GM19099 (cell line): ENCODE data around the gene FGF6.

ENCODE experiments used
- POLR2A ChIP-seq: IDR thresholded peaks from 3 replicates; pipeline ENCODE4 v1.6.1; 2011; ENCODE audit warnings: low read depth; ENCODE audit not compliant: insufficient read length; ENCODE audit errors: extremely low read depth

Gene FGF6

DNA sequence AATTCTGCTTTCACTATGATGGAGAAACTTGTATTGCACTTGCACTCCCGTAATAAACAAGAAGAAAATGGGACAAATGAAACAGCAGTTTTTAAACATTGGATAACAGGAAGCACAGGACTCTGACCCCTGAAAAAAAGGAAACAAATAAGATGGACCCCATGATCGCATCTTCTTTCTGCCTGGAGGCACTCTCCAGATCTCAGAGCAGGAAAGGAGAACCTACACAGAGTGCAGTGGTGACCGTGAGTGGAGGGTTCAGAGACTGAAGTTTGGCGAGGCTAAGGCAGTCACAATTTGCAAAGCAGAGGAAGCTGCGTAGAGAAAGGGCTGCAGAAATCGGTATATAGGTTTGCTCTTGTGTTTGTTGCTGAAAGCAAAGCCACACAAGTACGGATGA is 6.1 kb upstream of the FGF6 start:
- TF ChIP-seq POLR2A, result no peak

DNA sequence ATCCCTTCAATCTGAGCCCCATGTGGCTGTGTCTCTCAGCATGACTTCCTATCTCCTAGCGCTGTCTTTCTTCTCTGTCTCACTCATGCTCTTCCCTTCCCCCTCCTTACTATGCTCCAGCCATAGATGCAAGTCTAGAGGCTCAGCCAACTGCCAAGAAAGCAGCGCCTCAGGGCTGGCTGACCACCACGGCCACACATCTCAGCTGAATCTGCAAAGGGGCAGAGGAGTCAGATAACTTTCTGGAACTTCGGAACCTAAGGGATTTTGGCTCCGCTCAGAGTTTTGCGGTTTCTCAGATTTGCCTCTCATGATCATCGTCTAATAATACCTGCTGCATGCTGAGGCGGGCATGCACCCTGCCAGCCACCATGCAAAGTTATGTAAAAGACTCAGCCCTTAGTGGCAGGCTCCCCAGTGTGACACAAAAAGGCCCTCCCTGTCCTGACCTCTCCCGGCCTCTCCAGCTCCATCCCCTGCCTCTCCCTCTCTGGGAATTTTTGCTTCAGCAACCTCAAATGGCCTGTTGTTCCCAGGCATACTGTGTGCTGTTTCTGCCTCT is 5.0 kb upstream of the FGF6 start:
- no peak for TF ChIP-seq POLR2A

DNA sequence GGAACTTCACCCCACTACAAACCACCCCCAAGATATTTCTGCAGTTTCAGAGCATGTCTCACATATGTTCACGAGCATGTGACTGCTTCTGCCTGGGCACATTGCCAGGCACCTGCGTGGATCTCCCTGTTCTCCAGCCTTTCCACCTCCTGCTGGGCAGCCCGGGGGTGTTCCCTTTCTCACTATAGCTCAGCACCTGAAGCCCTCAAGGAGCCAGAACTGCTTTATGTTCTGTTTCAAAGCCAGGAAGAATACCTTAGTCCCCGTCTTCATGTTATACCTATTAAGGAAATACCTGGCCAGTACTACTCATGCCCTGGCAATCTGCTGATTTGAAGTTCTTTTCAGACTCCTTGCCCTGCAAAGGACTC is 4.2 kb upstream of the FGF6 start:
- TF ChIP-seq POLR2A, result no peak

DNA sequence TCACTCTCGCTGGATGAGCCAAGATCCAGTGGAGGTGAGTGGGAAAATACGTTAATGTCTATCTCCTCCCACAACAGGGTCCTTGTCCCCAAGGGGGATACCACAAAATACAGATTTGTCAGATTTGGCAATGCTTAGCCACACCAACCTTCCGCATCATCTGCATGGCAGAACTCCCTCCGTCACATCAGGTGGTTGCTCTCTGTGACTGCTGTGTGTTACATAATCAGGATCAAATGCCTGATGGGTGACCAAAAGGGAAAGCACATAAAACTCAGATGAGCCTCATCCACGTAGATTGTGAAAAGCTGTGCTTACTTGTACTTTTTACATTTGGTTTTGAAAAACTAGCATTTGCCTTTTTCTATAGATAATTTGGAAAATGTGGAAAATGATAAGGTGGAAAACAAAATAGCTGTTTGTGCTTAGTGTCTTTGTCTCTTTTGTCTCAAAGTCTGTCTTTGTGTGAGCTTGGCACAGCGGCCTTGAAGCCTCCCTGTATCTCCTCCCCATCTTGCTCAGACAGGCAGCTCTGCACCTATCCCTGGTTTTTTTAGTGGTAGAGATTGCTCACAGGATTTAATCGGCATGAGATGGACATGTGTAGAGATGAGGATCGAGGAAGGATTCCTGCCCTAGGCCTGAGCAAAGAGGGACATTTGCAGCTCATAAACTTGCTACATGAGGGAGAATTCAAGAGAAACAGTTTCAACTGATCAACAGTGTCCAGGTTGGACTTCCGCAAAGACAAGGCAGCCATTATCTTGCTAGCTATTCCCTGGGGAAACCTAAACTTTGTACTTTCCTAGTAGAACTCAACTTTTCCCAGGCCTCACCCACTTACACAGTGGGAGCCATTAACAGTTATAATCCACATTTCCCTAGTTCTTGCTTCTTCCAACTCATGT is 3.6 kb upstream of the FGF6 start:
- TF ChIP-seq POLR2A, result no peak

DNA sequence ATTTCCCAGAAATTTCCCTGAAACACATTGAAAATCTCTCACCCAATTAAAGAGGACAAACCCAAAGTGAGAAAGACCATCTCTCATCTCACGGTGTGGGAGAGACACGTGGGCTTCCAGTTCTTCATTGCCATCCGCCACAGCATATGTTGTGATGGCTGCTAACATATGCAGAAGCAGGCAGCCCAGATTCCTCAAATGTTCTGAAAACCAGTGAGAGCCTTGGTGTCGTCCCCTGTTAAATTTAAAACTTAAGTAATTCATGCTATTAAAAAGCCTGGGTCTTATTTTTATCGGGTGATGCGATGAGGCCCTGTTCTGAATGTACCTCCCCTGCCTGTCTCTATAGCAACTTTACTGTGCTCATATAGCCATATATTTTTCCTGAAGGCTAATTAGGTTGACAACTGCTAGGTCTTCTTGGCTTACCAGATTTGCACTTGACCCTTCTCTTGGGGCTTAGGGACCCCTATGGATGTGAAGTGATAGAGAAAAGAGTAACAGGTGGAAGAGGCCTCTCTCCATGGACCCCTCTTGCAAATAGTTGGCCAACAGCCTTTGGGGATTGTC is 2.8 kb upstream of the FGF6 start:
- TF ChIP-seq POLR2A, result no peak

DNA sequence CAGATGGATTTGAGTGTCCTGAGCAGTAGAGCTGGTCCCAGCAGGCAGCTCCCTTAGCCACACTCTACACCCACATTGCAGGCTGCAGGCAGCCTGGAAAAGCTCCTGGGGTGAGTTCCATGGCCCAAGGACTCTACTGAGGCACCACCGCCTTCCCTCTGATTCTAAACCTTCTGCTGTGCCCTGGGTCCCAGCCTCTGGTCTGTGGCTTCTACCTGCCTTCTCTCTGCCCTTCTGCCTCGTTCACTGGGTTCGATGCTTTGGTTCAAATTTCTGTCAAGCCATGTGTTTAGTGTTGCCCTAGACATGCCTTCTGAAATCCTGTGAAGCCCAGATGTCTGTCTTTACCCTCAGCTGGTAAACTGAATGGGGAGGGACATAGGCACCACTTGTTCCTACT is 1.5 kb upstream of the FGF6 start:
- TF ChIP-seq POLR2A, result no peak

DNA sequence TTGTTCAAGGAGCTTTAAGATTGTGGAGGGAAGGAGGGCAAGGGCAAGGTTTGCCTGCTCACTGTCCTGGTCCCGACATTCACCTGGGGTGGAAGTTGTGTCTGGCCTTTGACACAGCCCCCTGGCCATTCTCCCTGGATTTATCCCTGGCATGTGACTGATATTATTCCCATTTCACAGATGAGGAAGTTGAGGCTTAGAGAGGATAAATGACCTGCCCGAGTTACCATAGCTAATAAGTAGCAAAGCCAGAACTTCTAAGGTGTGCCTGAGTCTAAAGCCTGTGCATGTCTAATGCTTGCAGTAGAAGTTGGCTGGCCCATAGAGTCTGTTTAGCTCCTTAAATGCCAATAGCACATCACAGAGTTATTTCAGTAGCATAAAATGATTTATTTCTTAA is 720 bp upstream of the FGF6 start:
- no peak for TF ChIP-seq POLR2A

DNA sequence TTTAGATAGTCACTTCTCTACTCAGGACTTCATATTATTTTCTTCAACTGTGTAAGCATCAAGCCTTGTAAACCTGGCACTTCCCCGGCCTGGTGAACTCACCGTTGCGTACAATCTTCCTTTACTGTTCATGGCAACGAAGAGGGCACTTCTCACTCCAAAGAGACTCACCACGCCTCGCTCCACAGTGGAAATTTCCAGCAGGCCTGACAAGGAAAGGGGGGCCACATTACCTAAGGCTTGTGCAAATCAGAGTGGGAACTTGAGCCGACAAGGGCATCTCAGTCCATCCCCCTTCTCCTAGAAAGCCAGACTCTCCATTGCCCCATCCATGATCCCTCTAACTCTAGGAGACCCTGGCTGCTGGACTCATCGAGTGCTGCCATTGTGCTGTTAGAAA is 1.6 kb downstream of the FGF6 start:
- TF ChIP-seq POLR2A, result no peak

DNA sequence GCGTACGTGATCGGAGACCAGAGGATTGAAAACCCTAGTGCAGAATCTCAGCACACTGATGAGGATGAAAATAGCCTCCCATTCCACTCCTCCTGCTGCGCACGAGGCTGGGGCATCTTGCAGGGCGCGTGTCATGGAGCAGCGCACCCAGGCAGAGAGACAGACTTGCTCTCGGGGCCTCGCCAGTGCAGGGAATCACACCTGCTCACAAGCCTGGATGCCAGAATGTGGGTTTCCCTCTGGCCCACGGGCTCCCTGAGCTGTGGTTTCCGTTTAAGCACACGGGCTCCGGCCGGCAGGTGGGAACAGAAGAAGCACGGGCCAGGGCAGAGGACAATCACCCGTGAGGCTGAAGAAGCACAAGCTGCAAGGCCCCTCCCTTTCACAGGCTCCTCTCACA is 2.0 kb downstream of the FGF6 start:
- no peak for TF ChIP-seq POLR2A

DNA sequence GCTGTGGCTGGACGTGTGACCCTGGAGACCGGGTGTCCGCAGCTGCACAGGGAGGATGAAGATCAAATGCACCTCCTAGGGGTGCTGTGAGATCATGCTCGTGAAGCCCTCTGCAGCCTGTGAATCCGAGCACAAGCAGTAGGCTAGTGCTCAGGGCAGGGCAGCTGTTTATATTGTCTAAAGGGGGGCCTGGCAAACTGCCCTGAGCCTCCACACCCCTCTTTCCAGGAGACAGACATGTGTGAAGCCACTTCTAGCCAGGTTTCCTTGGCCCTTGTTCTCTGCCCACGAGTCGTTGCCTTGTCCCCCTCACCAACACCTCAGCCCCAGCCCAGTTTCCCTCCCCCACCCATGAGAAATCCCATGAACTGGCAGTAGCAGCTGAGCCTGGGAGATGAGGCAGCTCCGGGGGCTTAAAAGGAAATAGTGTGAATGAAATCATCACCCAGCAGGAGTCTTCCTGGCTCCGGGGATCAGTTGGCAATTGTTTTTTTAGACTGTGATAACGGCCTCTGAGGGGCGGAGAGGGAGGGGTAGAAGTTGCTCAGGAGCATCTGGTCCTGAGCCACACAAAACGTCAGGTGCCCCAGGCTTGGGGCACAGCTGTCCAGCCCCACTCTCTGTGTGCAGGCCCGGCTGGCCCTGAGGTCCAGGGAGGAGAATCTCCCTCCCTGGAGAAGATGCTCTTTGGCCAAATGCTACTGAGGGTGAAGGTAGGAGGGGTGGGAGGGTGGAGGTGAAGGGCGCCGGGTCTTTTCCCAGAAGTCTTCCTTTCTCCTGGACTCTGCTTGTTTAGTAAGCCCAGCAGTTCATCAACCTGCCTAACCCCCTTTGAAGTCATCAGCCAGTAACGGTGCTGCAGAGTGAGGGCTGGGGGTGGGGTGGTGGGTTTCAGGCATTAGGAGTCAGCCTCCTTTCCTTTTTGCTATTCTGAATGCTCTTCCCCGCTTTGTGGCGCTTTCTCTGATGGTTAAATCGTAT is 4.0 kb downstream of the FGF6 start:
- TF ChIP-seq POLR2A, result no peak

DNA sequence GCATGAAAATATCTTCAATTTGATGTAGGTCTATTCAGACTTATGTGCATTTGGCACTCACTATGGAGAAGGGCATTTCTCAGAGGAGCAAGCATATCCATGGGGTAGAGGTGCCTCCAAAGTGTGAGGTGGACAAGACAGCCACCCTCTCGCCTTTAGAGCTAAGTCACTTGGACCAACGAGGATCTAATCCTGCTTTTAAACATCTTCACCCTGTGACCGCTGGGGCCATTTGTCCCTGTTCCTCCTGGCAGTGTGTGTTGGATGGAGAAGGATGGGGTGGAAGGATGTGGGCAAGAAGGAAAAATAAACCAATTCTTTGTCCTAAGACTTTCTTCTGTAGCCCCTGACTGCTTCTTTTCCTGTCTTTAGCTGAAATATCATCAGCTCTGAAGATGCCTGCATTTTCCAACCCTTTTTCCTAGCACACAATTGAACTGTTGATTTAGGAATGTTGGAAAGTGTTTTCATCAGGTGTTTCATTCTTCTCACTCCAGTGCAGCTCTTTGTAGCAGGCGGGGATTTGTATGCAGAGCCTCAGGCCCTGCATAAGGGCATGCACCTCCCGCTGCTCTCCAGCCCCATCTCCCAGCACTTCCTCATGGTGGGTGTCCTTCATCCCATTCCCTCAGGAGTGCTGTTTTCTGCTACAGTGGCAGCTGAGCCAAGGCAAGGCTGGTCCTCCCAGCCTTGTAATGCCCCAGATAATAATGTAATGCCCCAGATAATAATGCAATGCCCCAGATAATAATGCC is 5.3 kb downstream of the FGF6 start:
- no peak for TF ChIP-seq POLR2A

DNA sequence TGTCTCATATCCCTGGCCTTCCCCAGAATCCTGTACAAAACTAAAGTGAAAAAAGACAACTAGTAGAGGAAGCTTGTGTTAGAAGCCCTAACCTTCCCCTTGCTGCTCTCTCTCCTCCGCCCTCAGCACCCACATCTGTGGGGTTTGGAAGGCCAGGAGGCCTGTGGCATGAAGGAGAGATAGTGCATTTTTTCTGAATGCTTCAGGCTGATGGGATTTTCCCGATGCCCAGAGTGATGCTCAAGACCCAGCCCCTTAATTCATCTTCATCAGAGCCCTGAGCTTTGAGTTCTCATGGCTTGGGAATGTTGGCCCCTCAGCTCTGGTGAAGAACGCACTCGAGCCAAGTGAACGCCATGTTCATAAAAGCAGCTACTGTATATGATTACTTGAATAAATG is 5.9 kb downstream of the FGF6 start:
- no peak for TF ChIP-seq POLR2A

DNA sequence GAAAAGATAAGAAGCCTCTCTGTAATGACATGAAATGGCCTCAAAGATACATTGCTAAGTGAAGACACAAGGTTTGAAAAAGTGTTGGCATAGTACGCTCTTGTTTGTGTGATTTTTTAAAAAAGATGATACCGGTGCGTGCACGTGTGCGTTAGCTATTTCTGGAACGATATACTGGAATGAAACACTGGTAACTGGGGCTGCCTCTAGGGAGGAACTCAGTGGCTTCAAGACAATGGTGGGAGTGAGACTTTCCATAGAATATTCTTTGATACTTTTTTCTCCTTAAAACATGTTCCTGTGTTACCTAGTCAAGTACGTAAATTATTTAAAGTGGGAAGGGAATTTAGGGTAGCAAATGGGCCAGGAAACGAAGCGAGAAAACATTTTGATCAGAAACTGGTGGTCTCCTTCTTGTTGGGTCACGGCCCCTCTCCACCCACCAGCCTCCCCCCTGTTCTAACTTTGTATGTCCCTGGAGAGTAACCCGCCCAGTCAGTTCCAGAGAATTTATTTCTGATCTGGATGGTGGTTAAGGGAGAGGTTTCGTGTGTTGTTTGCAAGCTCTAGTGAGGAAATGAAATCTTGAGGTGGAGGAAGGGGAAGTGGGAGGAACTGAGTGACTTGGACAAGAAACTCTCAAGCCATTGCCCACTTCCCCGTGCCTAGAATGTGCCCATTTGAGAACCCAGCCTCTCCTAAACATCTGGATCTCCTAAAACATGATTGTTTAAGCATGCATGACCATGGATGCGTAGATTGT is 6.6 kb downstream of the FGF6 start:
- TF ChIP-seq POLR2A, result no peak

DNA sequence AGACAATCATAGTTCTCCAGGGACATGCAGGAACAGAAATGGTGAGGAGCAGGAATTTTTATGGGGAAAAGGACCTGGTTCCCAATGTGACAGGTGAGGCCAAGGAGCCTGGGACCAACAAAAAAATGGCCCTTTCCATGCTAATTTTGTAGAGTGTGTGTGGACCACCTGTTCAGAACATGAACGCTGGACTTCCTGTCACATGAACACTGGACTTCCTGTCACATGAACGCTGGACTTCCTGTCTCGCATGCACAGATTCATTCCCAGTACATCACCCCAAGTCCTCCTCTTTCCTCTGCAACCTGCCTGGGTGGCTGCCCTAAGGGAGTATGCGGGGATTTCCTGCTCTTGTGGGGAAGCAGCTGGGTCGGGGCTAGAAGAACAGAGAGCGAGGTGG is 10.1 kb downstream of the FGF6 start:
- TF ChIP-seq POLR2A, result no peak
